PC-9 (cell line): ENCODE measurements around the gene TERT. TPM values are rescaled to one million over a fixed set of nuclear protein-coding genes. Genes with fewer than 3 reads are reported as not detected.
"Not testable (repeated sequence)": the region's sequence is repeated elsewhere in the genome, so short reads cannot be mapped to it uniquely, and the experiment has no call there.

Experiments used
- BruUV-seq: library from RNA; stranded (reverse); fragments of 400-500 nt; replicated peaks from 2 replicates; lab custom pipeline; 2021; lab: Mats Ljungman, UMichigan
- CTCF ChIA-PET: fragments of 300-600 bp; sonication (Branson Sonifier 250); formaldehyde crosslinking; loops from one replicate; lab custom pipeline; 2022; ENCODE audit warnings: antibody characterized with exemption; lab: Charles Lee
- POLR2A ChIA-PET: fragments of 300-600 bp; sonication (Branson Sonifier 250); formaldehyde crosslinking; loops from one replicate; lab custom pipeline; 2022; ENCODE audit warnings: antibody characterized with exemption; ENCODE audit not compliant: unreplicated experiment; lab: Charles Lee
- DNase-seq, 2 experiments: peaks; one replicate each; pipeline versions ENCODE4 v3.0.0 to v3.0.0-alpha.2; 2015 to 2022; ENCODE audit warnings: mixed read lengths in 1 of 2
- H2AFZ ChIP-seq: fragments of 200-600 bp; sonication (generic); 2 replicates; pipeline ENCODE4 v1.8.1; 2017; ENCODE audit warnings: antibody characterized with exemption
- H3F3A ChIP-seq: fragments of 200-600 bp; sonication (generic); 2 replicates; pipeline ENCODE4 v1.8.1; 2017; ENCODE audit warnings: antibody characterized with exemption, mild to moderate bottlenecking, low read depth; ENCODE audit not compliant: insufficient read depth
- H3K27ac ChIP-seq: fragments of 200-600 bp; sonication (generic); 2 replicates; pipeline ENCODE4 v1.6.1; 2016; ENCODE audit warnings: mixed run types
- H3K27me3 ChIP-seq: fragments of 200-600 bp; sonication (generic); 2 replicates; pipeline ENCODE4 v1.6.1; 2016; ENCODE audit warnings: low read depth, mixed run types; ENCODE audit not compliant: insufficient read depth
- H3K36me3 ChIP-seq: fragments of 200-600 bp; sonication (generic); 2 replicates; pipeline ENCODE4 v1.6.1; 2016; ENCODE audit warnings: low read depth, mixed run types
- H3K4me1 ChIP-seq: fragments of 200-600 bp; sonication (generic); replicated peaks from 2 replicates; pipeline ENCODE4 v1.6.1; 2016; ENCODE audit warnings: mixed run types; ENCODE audit not compliant: insufficient read depth
- H3K4me2 ChIP-seq: fragments of 200-600 bp; sonication (generic); 2 replicates; pipeline ENCODE4 v1.6.1; 2017; ENCODE audit warnings: mixed run types
- H3K4me3 ChIP-seq: fragments of 200-600 bp; sonication (generic); 2 replicates; pipeline ENCODE4 v1.6.1; 2016; ENCODE audit warnings: mixed run types
- H3K79me2 ChIP-seq: fragments of 200-600 bp; sonication (generic); 2 replicates; pipeline ENCODE4 v1.6.1; 2017; ENCODE audit warnings: low read depth, mixed run types
- H3K9me2 ChIP-seq: fragments of 200-600 bp; sonication (generic); 2 replicates; pipeline ENCODE4 v1.8.1; 2017; ENCODE audit warnings: mild to moderate bottlenecking; ENCODE audit not compliant: insufficient read depth
- H3K9me3 ChIP-seq: fragments of 200-600 bp; sonication (generic); 2 replicates; pipeline ENCODE4 v1.8.1; 2016; ENCODE audit warnings: low read depth; ENCODE audit not compliant: insufficient read depth
- H4K20me1 ChIP-seq: fragments of 200-600 bp; sonication (generic); 2 replicates; pipeline ENCODE4 v1.8.1; 2017; ENCODE audit not compliant: insufficient read depth
- CTCF ChIP-seq: fragments of 200-600 bp; sonication (generic); conservative IDR thresholded peaks from 2 replicates; pipeline ENCODE4 v1.6.1; 2017; ENCODE audit warnings: mixed run types, antibody characterized with exemption, mild to moderate bottlenecking, moderate library complexity
- EZH2 ChIP-seq: fragments of 200-600 bp; sonication (generic); IDR thresholded peaks from 2 replicates; pipeline ENCODE4 v1.8.0; 2017; ENCODE audit warnings: antibody characterized with exemption, low read depth
- intact Hi-C: fragments of 100-400 bp; cut with micrococcal nuclease; formaldehyde crosslinking; loops from one replicate; pipeline ENCODE4 v1.10.0; 2022; ENCODE audit not compliant: unreplicated experiment
- total RNA-seq: library from RNA; stranded (reverse); gene quantifications from 2 replicates; pipeline ENCODE4 v1.2.3, GENCODE V29; 2021

TERT gene
- total RNA-seq, 1 experiment from 2014 or later = 0.74 TPM

DNA sequence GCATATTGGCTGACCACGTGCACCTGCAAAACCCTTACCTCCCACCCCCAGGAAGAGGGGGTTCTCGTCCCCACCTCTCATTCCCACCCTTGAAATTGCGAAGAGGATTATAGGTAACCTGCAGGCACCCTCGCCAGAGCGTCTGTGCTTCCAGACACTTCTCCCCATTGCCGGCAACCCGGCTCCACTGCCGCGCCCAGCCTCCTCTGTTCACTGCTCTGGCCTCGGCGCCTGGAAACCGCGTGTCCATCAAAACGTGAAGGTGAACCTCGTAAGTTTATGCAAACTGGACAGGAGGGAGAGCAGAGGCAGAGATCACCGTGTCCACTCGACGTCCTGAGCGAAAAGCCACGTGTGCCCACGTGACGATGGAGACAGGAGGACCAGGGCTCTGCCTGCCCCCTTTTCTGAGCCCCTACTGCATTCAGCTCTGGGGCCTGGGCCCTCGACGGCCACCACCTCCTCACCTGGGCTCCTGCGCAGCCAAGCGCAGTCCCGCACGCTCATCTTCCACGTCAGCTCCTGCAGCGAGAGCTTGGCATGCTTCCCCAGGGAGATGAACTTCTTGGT lies 1.9 kb downstream of the TERT start:
- Histone ChIP-seq H3K79me2 (no peaks in the 10 kb centered on the region), H2AFZ (no peak overlapping the region), H3K4me3 (no peak overlapping the region), H3K4me1 (no peaks in the 10 kb centered on the region), H3K9me3 (no peaks in the 10 kb centered on the region; the same call in 1 of the 2 replicates), H3K4me2 (no peak overlapping the region), H4K20me1 (no peaks in the 10 kb centered on the region), H3F3A (peaks cover 8% of the 10 kb centered on the region; the same call in 1 of the 2 replicates), H3K9me2 (no peaks in the 10 kb centered on the region), H3K27me3 (0 out of 2 replicates have a peak, but pooled peaks cover 8% of the 10 kb centered on the region), H3K36me3 (no peaks in the 10 kb centered on the region), H3K27ac (no peak overlapping the region)
- BruUV-seq = no TSS peak
- ChIA-PET POLR2A (no interaction called here), CTCF (interaction anchor here (0.6 kb wide), 2 partner anchors 15 to 622 kb away, joined by 3 to 10 read pairs; no protein-coding TSS in a partner anchor)
- intact Hi-C loops = no loop called here
- no peak for DNase-seq
- TF ChIP-seq CTCF (no peak), EZH2 (no peak)

DNA sequence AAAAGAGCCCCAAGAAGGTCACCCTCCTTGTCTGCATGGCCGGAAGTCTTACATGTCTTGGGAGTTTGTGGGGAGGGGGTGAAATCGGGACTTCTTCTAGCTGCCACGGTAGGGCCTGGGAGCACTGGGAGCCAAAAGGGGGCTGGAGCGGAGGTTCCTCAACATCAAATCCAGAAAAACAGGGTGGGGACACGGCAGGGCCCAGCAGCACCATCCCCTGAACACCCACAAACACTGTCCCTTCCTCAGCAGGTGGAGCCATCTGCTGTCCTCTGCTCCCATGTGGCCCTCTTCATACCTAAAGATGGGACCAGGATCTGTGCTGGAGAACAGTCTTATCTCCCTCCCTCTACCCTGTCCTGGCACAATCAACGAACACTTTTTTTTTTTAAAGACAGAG lies 2.7 kb downstream of the TERT start:
- Histone ChIP-seq H3K9me2 (no peaks in the 10 kb centered on the region), H3K36me3 (no peaks in the 10 kb centered on the region), H3K4me1 (no peaks in the 10 kb centered on the region), H2AFZ (no peak overlapping the region), H3K4me3 (no peak overlapping the region), H3F3A (peaks cover 8% of the 10 kb centered on the region; the same call in 1 of the 2 replicates), H3K27me3 (0 out of 2 replicates have a peak, but pooled peaks cover 2% of the 10 kb centered on the region), H3K79me2 (no peaks in the 10 kb centered on the region), H3K27ac (no peak overlapping the region), H4K20me1 (no peaks in the 10 kb centered on the region), H3K9me3 (no peaks in the 10 kb centered on the region; the same call in 1 of the 2 replicates), H3K4me2 (no peak overlapping the region)
- no peak for TF ChIP-seq EZH2
- TF ChIP-seq CTCF = no peak
- CTCF ChIA-PET = interaction anchor here (0.6 kb wide), 1 partner anchor 16 kb away, joined by 3 read pairs; no protein-coding TSS in a partner anchor
- POLR2A ChIA-PET = interaction anchor here (0.6 kb wide), 1 partner anchor 21 kb away, joined by 4 read pairs; no protein-coding TSS in a partner anchor
- intact Hi-C loops = no loop called here
- no TSS peak for BruUV-seq
- DNase-seq = no peak

DNA sequence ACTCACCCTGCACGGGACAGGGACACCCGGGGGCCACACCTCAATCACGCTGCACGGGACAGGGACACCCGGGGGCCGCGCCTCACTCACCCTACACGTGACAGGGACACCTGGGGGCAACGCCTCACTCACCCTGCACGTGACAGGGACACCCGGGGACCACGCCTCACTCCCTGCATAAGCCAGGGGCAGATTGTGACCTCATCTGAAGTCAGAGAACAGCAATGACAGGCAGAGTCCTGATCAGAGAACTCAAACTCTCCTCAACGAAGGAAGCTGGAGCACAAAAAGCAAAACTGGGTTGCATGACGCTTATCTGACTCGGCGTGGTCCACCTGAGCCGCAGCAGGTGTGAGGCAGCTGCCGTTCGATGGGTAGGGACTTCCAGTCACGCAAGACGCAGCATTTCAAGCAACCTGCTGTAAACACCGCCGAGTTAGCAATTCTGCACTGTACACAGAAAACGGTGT lies 3.2 kb downstream of the TERT start:
- H3K27me3 ChIP-seq = no peaks in the 10 kb centered on the region
- no peak overlapping the region for H2AFZ ChIP-seq
- 0 out of 2 replicates have a peak overlapping the region, but pooled peaks have one; percentile 0 for H3K4me2 ChIP-seq
- no peaks in the 10 kb centered on the region; the same call in 1 of the 2 replicates for H3K9me3 ChIP-seq
- peaks cover 8% of the 10 kb centered on the region; the same call in 1 of the 2 replicates for H3F3A ChIP-seq
- H3K36me3 ChIP-seq = no peaks in the 10 kb centered on the region
- H3K4me3 ChIP-seq = no peak overlapping the region
- no peak for DNase-seq
- POLR2A ChIA-PET = interaction anchor here (0.6 kb wide), 1 partner anchor 20 kb away, joined by 4 read pairs; no protein-coding TSS in a partner anchor
- no TSS peak for BruUV-seq
- no peaks in the 10 kb centered on the region for H3K79me2 ChIP-seq
- H4K20me1 ChIP-seq = no peaks in the 10 kb centered on the region
- TF ChIP-seq EZH2 = no peak
- H3K27ac ChIP-seq = no peak overlapping the region
- no peaks in the 10 kb centered on the region for H3K9me2 ChIP-seq
- intact Hi-C loops = no loop called here
- CTCF ChIA-PET = no interaction called here
- H3K4me1 ChIP-seq = no peaks in the 10 kb centered on the region

- H3K79me2 ChIP-seq, intact Hi-C loops, POLR2A ChIA-PET, H3K4me1 ChIP-seq, H3K27ac ChIP-seq, H3K27me3 ChIP-seq, H3K9me2 ChIP-seq, CTCF ChIA-PET, H3F3A ChIP-seq, H4K20me1 ChIP-seq, H3K9me3 ChIP-seq, H3K4me2 ChIP-seq, H3K4me3 ChIP-seq, BruUV-seq, DNase-seq, H2AFZ ChIP-seq, H3K36me3 ChIP-seq: not testable (repeated sequence)
Measured at GRCh38 chr5:1290956-1291355, 3.9 kb downstream of the TERT start.

DNA sequence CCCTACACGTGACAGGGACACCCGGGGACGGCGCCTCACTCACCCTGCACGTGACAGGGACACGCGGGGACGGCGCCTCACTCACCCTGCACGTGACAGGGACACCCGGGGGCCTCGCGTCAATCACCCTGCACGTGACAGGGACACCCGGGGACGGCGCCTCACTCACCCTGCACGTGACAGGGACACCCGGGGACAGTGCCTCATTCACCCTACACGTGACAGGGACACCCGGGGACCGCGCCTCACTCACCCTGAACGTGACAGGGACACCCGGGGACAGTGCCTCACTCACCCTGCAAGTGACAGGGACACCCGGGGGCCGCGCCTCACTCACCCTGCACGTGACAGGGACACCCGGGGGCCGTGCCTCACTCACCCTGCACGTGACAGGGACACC lies 5.3 kb downstream of the TERT start:
- H3K4me2 ChIP-seq, intact Hi-C loops, H3K9me3 ChIP-seq, H2AFZ ChIP-seq, H3F3A ChIP-seq, H3K27me3 ChIP-seq, H3K9me2 ChIP-seq, H3K36me3 ChIP-seq, H4K20me1 ChIP-seq, POLR2A ChIA-PET, DNase-seq, CTCF ChIA-PET, BruUV-seq, H3K79me2 ChIP-seq, H3K4me3 ChIP-seq, H3K27ac ChIP-seq, H3K4me1 ChIP-seq: not testable (repeated sequence)
